Naive B cell (primary cell): ENCODE measurements around the gene MSI2. TPM values are rescaled to one million over a fixed set of nuclear protein-coding genes. Genes with fewer than 3 reads are reported as not detected.

Source experiments
- ATAC-seq, 2 donors: fragments of 150-1000 bp; cut with Tn5 transposase; 2 replicates each; pipeline ENCODE4 v1.10.0; 2021; ENCODE audit warnings: low read depth in 2 of 2, mild to moderate bottlenecking in 2 of 2, moderate library complexity in 2 of 2
- DNase-seq: peaks from one replicate; pipeline ENCODE4 v3.0.0; 2022
- H3K27ac Mint-ChIP-seq, 6 donors: one replicate each; pipeline ENCODE4 v1.8.0; 2020 to 2022; ENCODE audit warnings: mild to moderate bottlenecking in 6 of 6, mixed read lengths in 6 of 6, moderate library complexity in 5 of 6, inconsistent platforms in 2 of 6
- H3K27me3 Mint-ChIP-seq, 3 donors: one replicate each; pipeline ENCODE4 v1.8.0; 2021 to 2022; ENCODE audit warnings: mixed read lengths in 3 of 3, mild to moderate bottlenecking in 1 of 3
- H3K36me3 Mint-ChIP-seq, 2 donors: one replicate each; pipeline ENCODE4 v1.8.0; 2020 to 2022; ENCODE audit warnings: mixed read lengths in 2 of 2, inconsistent platforms in 1 of 2, mild to moderate bottlenecking in 1 of 2
- H3K4me1 Mint-ChIP-seq, 3 donors: one replicate each; pipeline ENCODE4 v1.8.0; 2020 to 2022; ENCODE audit warnings: mixed read lengths in 3 of 3, inconsistent platforms in 1 of 3, mild to moderate bottlenecking in 1 of 3, moderate library complexity in 1 of 3
- H3K4me3 Mint-ChIP-seq, 8 donors: one replicate each; pipeline ENCODE4 v1.8.0; 2020 to 2022; ENCODE audit warnings: mild to moderate bottlenecking in 8 of 8, mixed read lengths in 8 of 8, moderate library complexity in 8 of 8, inconsistent platforms in 2 of 8
- H3K9me3 Mint-ChIP-seq, 7 donors: one replicate each; pipeline ENCODE4 v1.8.0; 2020 to 2022; ENCODE audit warnings: mixed read lengths in 7 of 7, mild to moderate bottlenecking in 5 of 7, inconsistent platforms in 2 of 7, moderate library complexity in 1 of 7
- polyA plus RNA-seq, 6 donors: library from polyadenylated mRNA; unstranded; fragments of 300-500 nt; fragmentation: Illumina TruSeq; gene quantifications; one replicate each; pipeline ENCODE4 v1.2.3, GENCODE V29; 2021; ENCODE audit warnings: low read depth in 6 of 6

Gene MSI2
- polyA plus RNA-seq, 6 donors from 2014 or later = 4.0 to 11.3 (median 6.8) TPM

DNA sequence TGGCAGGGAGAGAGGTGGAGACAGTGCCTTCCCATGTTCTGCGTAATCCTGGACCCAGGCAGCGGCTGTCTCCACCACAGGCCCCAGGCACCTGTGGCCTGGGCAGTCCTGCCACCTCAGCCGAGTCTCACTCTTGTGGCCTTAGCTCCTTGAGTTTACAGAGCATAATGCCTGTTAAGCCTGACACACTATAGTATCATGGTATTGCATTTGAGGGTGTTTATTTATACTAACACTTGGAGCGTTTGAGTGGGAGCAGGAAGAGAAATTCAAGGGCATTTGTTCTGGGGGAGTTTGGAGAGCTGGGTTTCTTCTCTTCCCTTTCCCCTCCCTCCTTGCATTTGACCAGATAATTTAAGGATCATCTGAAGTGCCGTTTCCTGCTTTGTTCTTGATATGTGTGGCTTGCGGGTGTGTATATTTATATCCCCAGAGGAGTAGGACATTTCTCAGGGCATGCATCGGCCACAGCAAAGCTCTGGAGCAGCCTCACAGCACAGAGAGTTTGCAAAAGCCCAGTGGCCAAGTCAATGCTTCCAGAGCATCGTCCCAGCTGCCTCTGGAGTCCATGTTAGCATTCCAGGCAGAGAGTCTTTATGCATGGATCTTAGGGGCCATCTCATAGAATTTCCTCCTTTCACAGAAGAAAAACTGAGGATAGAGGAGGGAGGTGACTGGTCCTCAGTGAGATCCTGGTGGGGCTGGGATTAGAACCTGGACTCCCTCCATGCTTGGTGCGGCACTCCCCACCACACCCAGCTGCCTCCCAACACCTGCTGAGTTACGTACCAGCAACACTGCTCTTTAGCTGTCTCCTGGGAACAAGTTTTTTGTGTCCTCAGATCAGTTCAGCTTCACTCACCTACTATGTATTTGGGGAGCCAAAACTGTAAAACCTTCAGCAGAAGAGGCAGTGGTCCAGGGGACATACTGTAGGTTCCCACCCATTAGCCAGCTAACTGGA lies 266.0 kb downstream of the MSI2 start:
- H3K4me3 Mint-ChIP-seq = peak overlapping the region in 4 of 8 donors; percentile 8 to 68 (median 28)
- peaks cover 42 to 55% (median 48%) of the 10 kb centered on the region in 3 donors for H3K4me1 Mint-ChIP-seq
- ATAC-seq = no peak
- H3K36me3 Mint-ChIP-seq = no peaks in the 10 kb centered on the region
- no peaks in the 10 kb centered on the region for H3K27me3 Mint-ChIP-seq
- no peak for DNase-seq
- no peaks in the 10 kb centered on the region for H3K9me3 Mint-ChIP-seq
- peak overlapping the region; percentile 27 to 89 (median 68) for H3K27ac Mint-ChIP-seq

DNA sequence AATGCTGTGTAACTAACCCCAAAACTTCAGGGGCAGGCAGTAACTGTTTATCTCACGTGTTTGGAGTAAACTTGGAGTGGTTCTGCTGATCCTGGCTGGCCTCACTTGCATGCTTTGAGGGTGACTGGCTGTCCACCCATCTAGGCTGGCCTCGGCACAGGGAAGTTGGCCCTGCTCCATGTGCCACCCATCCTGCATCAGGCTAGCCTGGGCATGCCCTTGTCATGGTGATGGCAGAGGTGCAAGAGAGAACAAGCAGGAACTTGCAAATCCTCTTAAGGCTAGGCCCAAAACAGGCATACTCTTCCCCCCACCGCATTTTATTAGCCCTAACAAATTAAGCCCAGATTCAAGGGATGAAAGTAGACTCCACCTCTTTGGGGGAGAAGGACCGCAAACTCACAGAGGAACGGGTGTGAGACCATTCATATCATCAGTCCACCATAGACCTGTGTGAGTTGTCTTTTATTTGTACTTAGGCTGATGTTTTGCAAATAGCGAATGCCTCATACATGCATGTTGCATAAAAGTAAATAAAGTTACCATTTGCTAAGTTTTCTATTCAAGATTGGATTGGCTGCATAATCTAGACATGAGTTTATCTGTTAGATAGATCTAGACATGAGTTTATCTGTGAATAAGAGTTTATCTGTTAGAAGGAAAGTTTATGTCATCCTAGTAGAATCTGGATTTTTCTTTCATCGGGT lies 267.8 kb downstream of the MSI2 start:
- Mint-ChIP-seq H3K9me3 (no peaks in the 10 kb centered on the region), H3K27me3 (no peaks in the 10 kb centered on the region), H3K27ac (peak overlapping the region in 4 of 6 donors; percentile 1 to 92 (median 63)), H3K36me3 (no peaks in the 10 kb centered on the region), H3K4me3 (peak overlapping the region in 1 of 8 donors; percentile 24), H3K4me1 (peaks cover 26 to 53% (median 44%) of the 10 kb centered on the region in 3 donors)
- ATAC-seq (no peak), DNase-seq (no peak)

DNA sequence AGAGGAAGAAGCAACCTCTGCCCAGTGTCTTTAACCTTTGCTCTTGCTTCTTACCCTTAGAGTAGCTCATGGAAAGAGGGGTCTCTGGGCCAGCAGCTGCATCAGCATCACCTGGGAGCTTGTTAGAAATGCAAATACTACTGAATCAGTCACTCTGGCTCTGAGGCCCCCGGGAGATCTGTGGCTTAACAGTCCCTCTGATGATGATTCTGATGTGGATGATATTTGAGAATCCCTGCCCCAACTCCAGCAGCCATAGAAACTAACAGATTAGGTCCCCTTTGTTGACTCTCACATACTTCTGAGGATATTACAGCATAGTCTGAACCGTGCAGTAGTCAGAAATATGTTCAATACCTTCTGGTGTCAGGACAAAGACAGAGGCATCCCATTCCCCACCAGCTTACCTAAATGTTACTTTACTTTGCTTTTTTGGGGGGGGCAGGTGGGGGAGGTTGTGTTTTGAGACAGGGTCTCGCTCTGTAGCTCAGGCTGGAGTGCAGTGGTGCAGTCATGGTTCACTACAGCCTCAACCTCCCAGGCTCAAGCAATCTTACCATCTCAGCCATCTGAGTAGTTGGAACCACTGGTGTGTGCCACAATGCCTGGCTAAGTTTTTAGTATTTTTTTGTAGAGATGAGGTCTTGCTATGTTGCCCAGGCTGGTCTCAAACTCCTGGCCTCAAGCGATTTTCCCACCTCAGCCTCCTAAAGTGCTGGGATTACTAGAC lies 268.7 kb downstream of the MSI2 start:
- no peaks in the 10 kb centered on the region for H3K27me3 Mint-ChIP-seq
- no peaks in the 10 kb centered on the region for H3K36me3 Mint-ChIP-seq
- no peaks in the 10 kb centered on the region for H3K9me3 Mint-ChIP-seq
- ATAC-seq (peak; percentile 65 to 68), DNase-seq (no peak)
- H3K27ac Mint-ChIP-seq = peak overlapping the region in 3 of 6 donors; percentile 83 to 95 (median 92)
- H3K4me3 Mint-ChIP-seq = peak overlapping the region in 5 of 8 donors; percentile 24 to 81 (median 57)
- H3K4me1 Mint-ChIP-seq = peaks cover 25 to 60% (median 44%) of the 10 kb centered on the region in 3 donors

DNA sequence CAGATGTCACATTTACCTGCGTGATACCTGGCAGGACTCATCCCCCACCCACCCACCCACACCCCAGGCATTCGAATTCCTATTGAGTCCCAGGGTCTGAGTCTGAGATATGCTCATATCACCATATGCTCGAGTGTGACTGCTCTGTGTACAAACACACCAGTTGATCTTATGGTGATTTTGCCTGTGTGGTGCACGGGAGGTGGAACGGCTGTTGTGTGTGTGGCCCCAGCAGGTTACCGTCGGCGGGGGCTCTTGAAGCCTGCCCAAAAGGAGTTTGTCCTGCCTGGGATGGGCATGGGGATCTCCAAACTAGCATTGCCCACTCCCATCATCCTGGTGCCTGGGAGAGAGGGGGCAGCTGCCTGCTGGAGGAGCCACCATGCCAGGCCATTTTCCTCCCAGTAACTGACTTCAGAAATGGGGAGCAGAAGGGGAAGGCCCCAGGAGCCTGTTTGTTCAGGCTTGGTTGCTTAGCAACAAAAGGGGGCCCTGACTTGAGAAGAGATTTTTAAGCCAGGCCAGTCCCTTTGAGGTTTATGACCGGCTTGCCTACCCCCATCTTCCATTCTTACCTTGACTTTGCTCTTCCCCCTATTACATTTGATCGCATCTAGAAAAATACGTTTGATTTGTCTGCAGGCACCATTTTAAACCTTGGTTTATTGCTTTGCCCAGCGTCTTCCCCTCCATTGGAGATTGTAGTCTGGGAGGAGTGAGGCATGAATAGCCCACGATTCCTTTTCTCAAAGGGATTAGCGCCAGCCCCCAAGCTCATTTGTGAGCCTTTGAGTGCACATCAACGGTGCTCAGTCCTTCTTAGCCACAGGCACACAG lies 271.1 kb downstream of the MSI2 start:
- Mint-ChIP-seq H3K36me3 (no peaks in the 10 kb centered on the region), H3K9me3 (no peaks in the 10 kb centered on the region), H3K4me1 (peaks cover 30 to 65% (median 45%) of the 10 kb centered on the region in 3 donors), H3K27me3 (no peaks in the 10 kb centered on the region), H3K4me3 (no peak overlapping the region), H3K27ac (no peak overlapping the region)
- ATAC-seq = peak; percentile 24 to 30
- no peak for DNase-seq

DNA sequence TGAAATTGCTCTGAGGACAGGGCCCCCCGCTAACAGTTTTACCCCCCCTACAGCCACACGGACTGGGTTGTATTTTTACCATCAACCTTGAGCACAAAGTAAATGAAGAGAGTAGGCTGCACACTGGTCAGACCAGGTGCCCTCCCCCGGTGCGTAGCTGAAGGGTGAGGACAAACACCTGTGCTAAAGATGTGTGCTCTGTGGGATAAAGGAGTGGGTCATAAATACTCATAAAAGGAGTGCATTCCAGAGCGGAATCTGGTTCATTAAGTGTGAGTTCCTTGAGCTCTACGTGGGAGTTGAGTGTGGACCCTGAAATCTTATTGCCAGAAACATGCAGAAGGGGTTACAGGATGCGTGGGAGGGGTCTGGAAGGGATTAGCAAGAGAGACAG lies 271.7 kb downstream of the MSI2 start:
- Mint-ChIP-seq H3K27me3 (no peaks in the 10 kb centered on the region), H3K9me3 (no peaks in the 10 kb centered on the region), H3K4me3 (no peak overlapping the region), H3K27ac (no peak overlapping the region), H3K36me3 (no peaks in the 10 kb centered on the region), H3K4me1 (peaks cover 30 to 64% (median 41%) of the 10 kb centered on the region in 3 donors)
- DNase-seq (no peak), ATAC-seq (no peak)

DNA sequence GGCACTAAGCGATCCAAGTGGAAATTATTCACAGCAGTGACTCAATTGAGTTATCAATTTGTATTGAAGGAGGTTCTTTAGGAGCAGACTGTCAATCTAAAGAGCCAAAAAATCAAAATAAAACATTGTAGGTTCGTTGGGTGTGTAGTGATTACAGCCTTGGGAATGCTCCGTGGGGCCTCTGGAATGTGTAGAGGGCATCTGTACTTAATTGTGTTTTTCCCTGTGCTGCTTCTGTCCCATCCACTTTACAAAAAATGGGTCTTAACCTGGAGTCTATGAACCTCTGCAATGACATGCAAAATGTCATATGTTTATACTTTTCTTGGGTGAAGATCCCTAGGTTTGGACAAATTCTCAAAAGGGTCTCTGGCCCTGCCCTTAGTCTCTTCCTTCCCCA lies 273.7 kb downstream of the MSI2 start:
- ATAC-seq (no peak), DNase-seq (no peak)
- H3K36me3 Mint-ChIP-seq = no peaks in the 10 kb centered on the region
- H3K27ac Mint-ChIP-seq = peak overlapping the region in 2 of 6 donors; percentile 2 to 76
- no peaks in the 10 kb centered on the region for H3K27me3 Mint-ChIP-seq
- H3K9me3 Mint-ChIP-seq = no peaks in the 10 kb centered on the region
- peak overlapping the region in 1 of 8 donors; percentile 55 for H3K4me3 Mint-ChIP-seq
- peaks cover 27 to 48% (median 34%) of the 10 kb centered on the region in 3 donors for H3K4me1 Mint-ChIP-seq

DNA sequence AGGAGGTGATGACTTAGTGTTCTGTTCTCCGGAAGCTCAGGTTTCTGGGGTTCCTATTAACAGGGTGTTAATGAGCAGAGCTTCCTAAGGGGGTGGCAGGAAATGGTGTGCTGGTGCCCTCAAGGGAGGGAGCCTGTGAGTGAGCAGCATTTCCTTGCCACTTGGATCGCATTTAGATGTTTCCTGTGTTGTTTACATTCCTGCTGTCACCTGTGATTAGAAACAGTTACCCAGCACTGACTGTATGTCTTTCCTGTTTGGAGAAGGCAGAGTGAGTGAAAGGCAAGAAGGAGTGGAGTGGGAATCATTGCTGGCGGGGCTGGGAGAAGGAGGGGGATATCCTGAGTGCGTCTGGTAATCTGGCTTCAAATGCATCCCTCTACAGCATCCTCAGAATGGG lies 274.2 kb downstream of the MSI2 start:
- Mint-ChIP-seq H3K9me3 (no peaks in the 10 kb centered on the region), H3K4me3 (peak overlapping the region in 2 of 8 donors; percentile 25 to 40), H3K4me1 (peaks cover 22 to 44% (median 34%) of the 10 kb centered on the region in 3 donors), H3K27me3 (no peaks in the 10 kb centered on the region), H3K27ac (peak overlapping the region in 4 of 6 donors; percentile 2 to 76 (median 42)), H3K36me3 (no peaks in the 10 kb centered on the region)
- DNase-seq = no peak
- ATAC-seq = peak; percentile 27 to 45

DNA sequence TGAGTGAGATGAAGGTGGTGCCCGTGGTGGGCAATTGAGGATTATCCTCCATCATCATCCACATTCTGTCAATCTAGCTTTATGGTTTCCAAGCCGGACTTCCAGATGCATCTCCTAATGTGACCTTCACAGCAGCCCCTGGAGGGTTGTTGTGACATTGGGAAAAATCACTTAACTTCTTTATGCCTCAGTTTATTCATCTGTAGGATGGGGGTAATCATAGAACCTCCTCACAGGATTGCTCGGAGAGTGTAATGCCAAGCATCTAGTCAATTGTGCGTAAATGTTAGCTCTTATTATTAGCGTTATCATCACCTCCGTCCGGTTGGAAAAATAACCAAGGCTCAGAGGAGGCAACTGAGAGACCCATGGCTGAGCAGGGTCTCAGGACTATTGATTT lies 274.8 kb downstream of the MSI2 start:
- Mint-ChIP-seq H3K36me3 (no peaks in the 10 kb centered on the region), H3K9me3 (no peaks in the 10 kb centered on the region), H3K4me3 (no peak overlapping the region), H3K4me1 (peaks cover 20 to 39% (median 34%) of the 10 kb centered on the region in 3 donors), H3K27me3 (no peaks in the 10 kb centered on the region), H3K27ac (peak overlapping the region in 4 of 6 donors; percentile 3 to 76 (median 50))
- DNase-seq (no peak), ATAC-seq (no peak)

DNA sequence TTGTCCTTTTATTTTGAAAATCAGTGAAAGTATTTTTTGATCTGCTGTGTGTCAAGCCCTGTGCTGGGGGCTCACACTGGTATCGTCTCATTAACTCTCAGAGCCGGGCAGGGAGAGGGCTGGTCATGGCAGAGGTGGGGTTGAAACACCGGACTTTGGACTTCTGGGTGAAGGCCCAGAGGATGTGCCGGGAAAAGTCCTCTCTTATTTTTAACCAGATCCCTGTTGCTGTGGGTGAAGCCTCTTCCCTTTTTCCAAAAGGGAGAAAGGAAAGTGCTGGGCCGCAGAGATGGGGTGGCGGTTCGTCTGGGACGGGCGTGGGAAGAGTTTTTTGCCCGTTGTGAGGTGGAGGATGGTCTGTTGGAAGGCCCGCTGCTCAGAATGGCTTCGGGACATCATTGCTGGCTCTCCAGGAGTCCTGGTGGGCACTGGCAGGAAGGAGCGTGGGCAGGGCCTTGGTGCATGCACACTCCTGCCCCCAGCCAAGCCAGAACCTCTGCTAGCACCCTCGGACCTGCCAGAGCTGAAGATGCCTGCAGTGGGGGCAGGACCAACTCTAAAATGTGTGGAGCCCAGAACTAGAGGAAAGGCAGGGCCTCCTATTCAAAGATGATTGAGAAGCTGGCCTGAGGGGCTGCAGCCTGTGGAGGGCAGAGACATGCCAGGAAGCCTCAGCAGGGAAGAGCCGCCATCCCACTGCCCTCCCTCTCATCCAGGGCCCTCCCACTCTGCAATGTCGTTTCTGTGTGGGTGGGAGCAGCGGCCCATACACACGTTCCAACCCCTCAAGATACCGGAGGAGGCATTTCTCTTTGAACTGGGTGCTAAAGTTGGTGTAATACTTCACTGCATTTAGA lies 275.6 kb downstream of the MSI2 start:
- H3K4me3 Mint-ChIP-seq = peak overlapping the region in 5 of 8 donors; percentile 23 to 67 (median 39)
- H3K36me3 Mint-ChIP-seq = no peaks in the 10 kb centered on the region
- H3K4me1 Mint-ChIP-seq = peaks cover 25 to 46% (median 39%) of the 10 kb centered on the region in 3 donors
- H3K27ac Mint-ChIP-seq = peak overlapping the region; percentile 62 to 91 (median 84)
- H3K9me3 Mint-ChIP-seq = no peaks in the 10 kb centered on the region
- no peaks in the 10 kb centered on the region for H3K27me3 Mint-ChIP-seq
- ATAC-seq = peak in 1 of 2 donors; percentile 30
- DNase-seq = no peak

DNA sequence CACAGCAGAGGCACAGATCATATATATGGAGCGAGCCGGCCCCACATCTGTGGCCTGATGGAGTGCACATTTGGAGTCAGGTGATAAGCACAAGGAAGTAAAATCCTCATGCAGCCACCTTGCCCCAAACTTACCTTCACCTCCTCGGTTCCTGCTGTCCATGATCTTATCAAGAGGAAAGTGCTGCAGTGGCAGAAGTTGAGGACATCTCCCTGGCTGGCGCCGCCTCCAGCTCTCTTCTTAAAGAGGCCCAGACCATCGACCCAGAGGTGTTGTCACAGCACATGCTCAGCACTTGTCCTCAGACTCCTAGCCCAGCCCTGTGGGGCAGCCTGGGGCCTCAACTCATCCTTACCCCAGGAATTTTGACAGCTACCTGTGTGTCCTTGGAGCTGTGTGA lies 276.2 kb downstream of the MSI2 start:
- DNase-seq (no peak), ATAC-seq (peak in 1 of 2 donors; percentile 36)
- peak overlapping the region; percentile 17 to 91 (median 77) for H3K27ac Mint-ChIP-seq
- peak overlapping the region in 3 of 8 donors; percentile 28 to 67 (median 39) for H3K4me3 Mint-ChIP-seq
- H3K9me3 Mint-ChIP-seq = no peaks in the 10 kb centered on the region
- H3K4me1 Mint-ChIP-seq = peaks cover 29 to 53% (median 46%) of the 10 kb centered on the region in 3 donors
- H3K27me3 Mint-ChIP-seq = no peaks in the 10 kb centered on the region
- no peaks in the 10 kb centered on the region for H3K36me3 Mint-ChIP-seq

DNA sequence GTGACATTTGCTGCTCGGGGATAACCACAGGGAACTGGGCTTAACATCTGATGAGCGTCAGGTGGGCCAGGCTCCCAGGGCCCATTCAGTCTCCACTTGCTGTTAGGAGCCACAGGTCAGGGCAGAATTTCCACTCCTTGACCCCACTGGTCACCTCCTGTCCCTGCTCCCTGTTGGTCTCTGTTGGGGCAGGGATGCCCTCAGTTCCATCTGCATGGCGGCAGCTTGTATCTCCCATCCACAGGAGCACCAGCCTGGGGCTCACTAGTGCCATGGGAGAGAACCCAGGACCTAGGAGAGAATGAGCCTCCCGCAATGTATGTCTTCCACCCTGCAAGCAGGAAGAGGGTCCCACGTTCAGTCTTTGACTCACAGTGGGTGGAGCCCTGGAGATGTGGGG lies 276.6 kb downstream of the MSI2 start:
- no peak for DNase-seq
- no peak for ATAC-seq
- H3K36me3 Mint-ChIP-seq = no peaks in the 10 kb centered on the region
- H3K27ac Mint-ChIP-seq = peak overlapping the region in 4 of 6 donors; percentile 17 to 91 (median 47)
- no peaks in the 10 kb centered on the region for H3K9me3 Mint-ChIP-seq
- no peak overlapping the region for H3K4me3 Mint-ChIP-seq
- H3K4me1 Mint-ChIP-seq = peaks cover 33 to 57% (median 50%) of the 10 kb centered on the region in 3 donors
- no peaks in the 10 kb centered on the region for H3K27me3 Mint-ChIP-seq
